Stimulated activated CD8-positive, alpha-beta memory T cell treated with anti-CD3 and anti-CD28 coated beads, Interleukin-4, amount 100 ng/mL, for 4 hours (primary cell): ENCODE measurements around the gene CLSTN1.
"Not testable (repeated sequence)": the region's sequence is repeated elsewhere in the genome, so short reads cannot be mapped to it uniquely, and the experiment has no call there.

ENCODE experiments used
- DNase-seq, 2 donors: peaks; one replicate each; pipeline ENCODE4 v3.0.0-alpha.2; 2020; ENCODE audit warnings: low read depth in 2 of 2, low spot score in 1 of 2

Gene CLSTN1

GRCh38 chr1:9766759-9767442 lies 56.9 kb downstream of the CLSTN1 start:
- no peak for DNase-seq

- no peak for DNase-seq
Observed at GRCh38 chr1:9764550-9764949, 59.2 kb downstream of the CLSTN1 start.

GRCh38 chr1:9763914-9764313 lies 59.9 kb downstream of the CLSTN1 start:
- DNase-seq = no peak

GRCh38 chr1:9762446-9762845 lies 61.3 kb downstream of the CLSTN1 start:
- not testable (repeated sequence) for DNase-seq

GRCh38 chr1:9761855-9762254 lies 61.9 kb downstream of the CLSTN1 start:
- no peak for DNase-seq

GRCh38 chr1:9760824-9761223 lies 62.9 kb downstream of the CLSTN1 start:
- DNase-seq = no peak

GRCh38 chr1:9759939-9760338 lies 63.8 kb downstream of the CLSTN1 start:
- DNase-seq = no peak

- DNase-seq = no peak
Observed at GRCh38 chr1:9758559-9759121, 65.1 kb downstream of the CLSTN1 start.

GRCh38 chr1:9755441-9755995 lies 68.2 kb downstream of the CLSTN1 start:
- DNase-seq = no peak

- DNase-seq = no peak
Observed at GRCh38 chr1:9753121-9753531, 70.6 kb downstream of the CLSTN1 start.

GRCh38 chr1:9751971-9752370 lies 71.8 kb downstream of the CLSTN1 start:
- DNase-seq = no peak

- DNase-seq = no peak
Observed at GRCh38 chr1:9749361-9749760, 74.4 kb downstream of the CLSTN1 start.

- DNase-seq = not testable (repeated sequence)
Observed at GRCh38 chr1:9748391-9748790, 75.4 kb downstream of the CLSTN1 start.

GRCh38 chr1:9746651-9747050 lies 77.1 kb downstream of the CLSTN1 start:
- DNase-seq = no peak

GRCh38 chr1:9746211-9746610 lies 77.6 kb downstream of the CLSTN1 start:
- DNase-seq = no peak

- no peak for DNase-seq
Observed at GRCh38 chr1:9744106-9744799, 79.5 kb downstream of the CLSTN1 start.

- DNase-seq = no peak
Observed at GRCh38 chr1:9737671-9738070, 86.1 kb downstream of the CLSTN1 start.

GRCh38 chr1:9737057-9737456 lies 86.7 kb downstream of the CLSTN1 start:
- DNase-seq = no peak

- DNase-seq = no peak
Observed at GRCh38 chr1:9736241-9736640, 87.5 kb downstream of the CLSTN1 start.

GRCh38 chr1:9735800-9736199 lies 88.0 kb downstream of the CLSTN1 start:
- no peak for DNase-seq

GRCh38 chr1:9733160-9733789 lies 90.5 kb downstream of the CLSTN1 start:
- no peak for DNase-seq
